ENCODE measurements around the gene ASB1.

The ASB1 gene, protein sequence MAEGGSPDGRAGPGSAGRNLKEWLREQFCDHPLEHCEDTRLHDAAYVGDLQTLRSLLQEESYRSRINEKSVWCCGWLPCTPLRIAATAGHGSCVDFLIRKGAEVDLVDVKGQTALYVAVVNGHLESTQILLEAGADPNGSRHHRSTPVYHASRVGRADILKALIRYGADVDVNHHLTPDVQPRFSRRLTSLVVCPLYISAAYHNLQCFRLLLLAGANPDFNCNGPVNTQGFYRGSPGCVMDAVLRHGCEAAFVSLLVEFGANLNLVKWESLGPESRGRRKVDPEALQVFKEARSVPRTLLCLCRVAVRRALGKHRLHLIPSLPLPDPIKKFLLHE

DNA sequence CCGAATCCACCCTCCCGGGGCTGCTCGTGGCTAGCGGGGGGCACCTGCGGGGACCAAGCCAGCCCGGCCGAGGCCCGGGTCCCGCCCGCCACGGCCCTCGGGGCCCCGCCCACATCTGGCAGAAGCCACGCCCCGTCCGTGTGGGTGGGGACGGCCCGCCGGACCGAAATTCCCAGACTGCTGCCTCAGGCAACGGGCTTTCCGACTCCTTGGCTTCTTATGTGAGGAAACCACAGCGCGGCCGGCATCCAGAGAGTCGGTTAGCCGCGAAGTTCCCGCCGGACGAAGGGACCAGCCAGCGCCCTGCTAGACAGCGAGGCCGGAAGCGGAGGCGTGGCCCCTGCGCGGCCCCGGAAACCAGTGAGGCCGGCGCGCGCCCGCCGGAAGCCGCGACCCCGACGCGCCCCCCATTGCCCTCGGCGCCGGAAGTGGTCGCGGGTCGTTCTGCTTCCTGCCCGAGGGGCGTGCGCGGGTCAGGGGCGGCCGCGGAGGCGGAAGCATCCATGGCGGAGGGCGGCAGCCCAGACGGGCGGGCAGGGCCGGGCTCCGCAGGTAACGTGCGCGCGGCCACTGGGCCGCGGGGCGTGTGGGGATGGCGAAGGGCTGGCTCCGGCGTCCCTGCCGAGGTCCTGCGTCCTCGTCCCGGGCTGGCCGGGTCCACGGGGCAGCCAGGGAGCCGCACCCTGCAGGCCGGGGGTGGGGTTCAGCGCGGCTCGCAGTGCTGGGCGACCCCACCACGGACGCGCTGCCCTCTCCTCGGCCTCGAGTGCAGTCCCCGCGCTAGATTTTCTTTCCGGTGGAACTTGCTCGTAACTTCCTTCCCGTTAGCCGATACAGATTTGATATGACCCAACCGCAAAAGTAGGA, at the start of gene ASB1:
Gene ASB1, plus strand, starts transcription at position 360 of the 867 bp plus-strand sequence. Its CDS starts 144 bp downstream, at position 504.
- DNase-seq: no peak

DNA sequence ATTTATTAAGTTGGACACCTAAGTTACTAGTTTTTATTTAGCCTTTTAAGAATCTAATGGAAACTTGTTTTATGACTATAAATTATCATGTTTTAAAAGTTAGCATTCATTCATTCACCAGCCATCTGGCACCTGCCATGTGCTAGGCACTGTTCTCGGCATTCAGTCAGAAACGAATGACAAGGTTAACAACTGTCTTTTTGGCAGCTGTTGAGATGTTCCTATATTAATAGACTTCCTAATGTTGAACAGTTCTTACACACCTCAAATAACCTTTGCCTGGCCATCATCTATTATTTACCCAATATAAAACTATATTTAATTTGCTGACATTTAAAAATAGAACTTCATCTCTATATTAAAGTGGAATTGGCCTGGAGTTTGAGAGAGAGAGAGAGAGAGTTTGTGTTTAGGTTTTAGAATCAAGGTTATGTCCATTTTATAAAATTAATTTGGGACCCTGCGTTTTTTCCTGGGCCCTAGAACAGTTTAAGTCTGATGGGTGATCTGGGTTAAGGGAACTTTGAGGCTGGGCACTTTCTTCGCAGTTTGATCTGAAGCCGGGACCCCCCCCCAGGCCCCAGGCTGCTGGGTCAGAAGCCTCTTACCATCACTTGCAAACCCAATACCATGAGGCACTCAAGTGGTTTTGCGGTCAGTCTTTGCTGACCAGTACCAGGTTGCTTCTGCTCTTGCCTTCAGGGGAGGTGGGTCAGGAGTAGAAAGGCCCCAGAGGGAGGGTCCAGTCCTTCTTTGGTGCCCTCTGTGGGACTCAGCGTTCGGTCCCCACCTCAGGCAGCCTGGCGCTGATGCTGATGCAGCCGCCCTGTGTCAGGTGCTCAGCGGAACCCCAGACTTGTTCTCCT, 48.3 kb upstream of the ASB1 start:
- no peak for DNase-seq

DNA sequence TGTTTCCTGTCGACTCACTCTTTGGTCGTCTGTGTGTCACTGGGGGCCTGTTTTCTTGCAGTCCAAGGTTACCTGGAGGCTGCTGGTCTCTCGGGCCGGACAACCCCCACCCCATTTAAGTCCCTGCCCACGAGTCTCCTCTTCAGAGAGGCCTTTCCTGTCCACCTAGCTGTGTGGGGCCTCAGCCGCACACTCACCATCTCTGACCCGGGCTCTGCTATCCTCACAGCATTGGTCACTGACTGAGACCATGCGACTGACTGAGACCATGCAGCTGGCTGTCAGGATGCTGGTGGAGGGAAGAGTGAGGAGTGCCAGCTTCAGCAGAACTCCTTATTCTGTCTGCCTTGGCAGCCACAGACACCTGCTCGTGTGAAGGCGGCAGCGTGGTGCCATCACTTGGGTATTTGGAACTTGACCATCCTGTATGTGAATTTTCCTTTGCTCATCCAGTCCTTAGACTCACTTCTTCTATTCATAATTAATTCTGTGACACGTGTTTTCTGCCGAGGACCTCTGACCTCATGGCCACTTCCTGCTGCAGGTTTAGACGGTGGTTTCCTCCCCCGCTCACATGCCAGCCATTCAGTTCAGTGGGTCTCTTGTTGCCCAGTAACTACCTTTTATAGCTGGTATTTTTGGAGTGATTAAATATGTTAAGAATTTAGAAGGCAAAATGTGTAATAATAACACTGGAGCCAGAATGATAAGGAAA, 47.5 kb upstream of the ASB1 start:
- no peak for DNase-seq

DNA sequence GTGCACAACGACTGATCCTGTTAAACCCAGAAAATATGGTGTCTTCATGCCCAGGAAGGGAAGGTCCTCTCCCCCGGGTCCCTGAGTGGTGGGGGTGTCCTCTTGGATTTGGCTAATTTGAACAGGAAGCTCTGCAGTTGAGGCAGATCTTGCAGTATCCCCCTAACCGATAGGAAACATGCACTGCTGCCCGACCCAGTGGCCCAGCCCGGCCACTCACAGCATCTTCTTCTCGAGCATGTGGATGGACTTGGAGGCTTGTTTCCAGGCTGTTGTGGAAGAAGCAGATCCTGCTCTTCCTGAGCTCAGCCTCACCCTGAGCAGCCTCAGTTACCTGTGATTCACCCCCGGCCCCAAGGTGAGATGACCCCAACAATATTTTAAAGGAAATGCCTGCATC, 46.4 kb upstream of the ASB1 start:
- no peak for DNase-seq

DNA sequence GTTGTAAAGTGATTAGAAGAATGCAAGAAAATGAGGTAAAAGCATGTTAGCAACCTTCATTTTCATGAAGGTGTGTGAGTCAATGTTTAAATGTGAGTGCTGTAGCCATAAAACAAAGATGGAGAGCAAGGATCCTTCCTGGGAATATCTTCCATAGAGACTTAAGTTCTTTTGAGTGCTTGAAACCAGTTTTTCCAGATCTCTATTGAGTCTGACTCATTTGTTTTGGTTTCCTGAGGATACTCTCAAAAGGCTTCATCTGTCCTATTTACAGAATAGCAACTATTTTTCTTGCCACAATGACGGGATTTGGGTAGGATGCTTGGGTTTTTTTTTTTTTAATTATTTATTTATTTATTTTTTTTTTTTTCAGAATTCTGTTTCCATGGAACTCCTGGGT, 45.9 kb upstream of the ASB1 start:
- DNase-seq: no peak

DNA sequence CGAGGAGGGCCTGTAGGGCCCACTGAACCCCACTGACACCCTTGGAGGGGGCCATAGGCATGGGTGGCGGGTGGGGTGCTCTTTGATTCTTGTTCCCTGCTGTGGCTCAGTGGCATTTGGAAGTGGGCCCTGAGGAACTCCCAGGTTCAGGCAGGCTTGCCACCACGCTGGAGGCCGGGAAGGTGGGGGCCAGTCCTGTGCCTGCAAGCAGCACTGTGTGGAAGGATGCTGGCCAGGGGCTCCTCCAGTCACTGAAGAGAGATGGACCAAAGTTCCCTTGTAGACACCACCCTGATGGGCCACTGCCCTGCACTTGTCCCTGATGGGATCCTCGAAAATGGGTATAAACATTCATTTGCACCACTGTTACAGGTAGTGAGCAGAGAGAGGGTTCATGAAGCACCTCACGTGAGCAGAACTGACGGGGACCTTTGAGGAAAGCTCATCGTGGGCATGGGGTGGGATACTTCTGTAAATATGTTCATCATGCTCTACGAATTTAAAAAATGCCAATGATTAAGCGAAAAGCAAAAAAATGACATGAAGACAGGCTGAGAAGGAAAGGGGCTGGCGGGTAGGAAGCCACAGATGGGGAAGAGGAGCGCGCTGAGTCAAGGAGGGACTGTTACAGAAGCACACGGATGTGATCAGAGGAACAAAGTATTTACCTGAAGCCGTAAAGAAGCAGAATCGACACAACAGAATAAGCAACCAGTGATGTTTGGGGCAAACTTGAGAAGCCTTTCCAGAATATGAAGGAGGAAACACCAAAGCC, 45.2 kb upstream of the ASB1 start:
- DNase-seq: no peak

DNA sequence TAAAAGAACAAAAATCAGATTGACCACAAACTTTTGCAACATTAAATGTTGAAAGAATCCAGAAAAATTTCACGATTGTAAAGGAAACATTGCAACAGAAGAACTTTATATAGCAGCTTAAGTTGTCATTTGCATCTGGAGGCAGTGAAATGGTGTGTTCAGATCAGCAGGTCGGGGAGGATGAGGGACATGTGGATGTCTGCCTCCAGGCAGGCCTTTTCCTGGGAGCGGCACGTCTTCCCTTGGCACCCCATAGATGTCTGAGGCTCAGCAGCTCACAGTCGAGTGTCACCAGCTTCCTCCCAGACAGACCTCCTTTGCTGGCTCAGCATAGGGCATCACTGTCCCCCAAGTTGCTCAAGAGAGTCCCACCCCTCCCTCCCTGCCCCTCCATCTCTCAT, 44.3 kb upstream of the ASB1 start:
- no peak for DNase-seq

DNA sequence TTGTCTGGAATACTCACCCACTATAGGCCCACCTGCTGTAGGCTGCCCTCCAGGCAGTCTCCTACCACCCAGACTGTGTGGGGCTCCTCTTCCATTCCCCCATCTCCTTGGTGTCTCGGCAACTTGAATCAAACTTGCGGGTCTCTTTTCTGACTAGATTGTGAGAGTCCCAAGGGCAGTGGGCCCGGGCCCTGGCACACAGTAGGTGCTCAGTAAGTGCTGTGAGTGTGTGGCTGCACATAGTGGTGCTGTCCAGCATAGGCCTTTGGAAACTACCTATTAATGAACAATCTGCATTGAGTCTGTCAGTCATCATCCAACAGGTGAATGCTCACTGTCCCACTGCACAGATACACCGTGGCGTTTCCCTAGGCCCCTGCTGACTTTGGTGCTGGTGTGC, 43.6 kb upstream of the ASB1 start:
- DNase-seq: no peak

DNA sequence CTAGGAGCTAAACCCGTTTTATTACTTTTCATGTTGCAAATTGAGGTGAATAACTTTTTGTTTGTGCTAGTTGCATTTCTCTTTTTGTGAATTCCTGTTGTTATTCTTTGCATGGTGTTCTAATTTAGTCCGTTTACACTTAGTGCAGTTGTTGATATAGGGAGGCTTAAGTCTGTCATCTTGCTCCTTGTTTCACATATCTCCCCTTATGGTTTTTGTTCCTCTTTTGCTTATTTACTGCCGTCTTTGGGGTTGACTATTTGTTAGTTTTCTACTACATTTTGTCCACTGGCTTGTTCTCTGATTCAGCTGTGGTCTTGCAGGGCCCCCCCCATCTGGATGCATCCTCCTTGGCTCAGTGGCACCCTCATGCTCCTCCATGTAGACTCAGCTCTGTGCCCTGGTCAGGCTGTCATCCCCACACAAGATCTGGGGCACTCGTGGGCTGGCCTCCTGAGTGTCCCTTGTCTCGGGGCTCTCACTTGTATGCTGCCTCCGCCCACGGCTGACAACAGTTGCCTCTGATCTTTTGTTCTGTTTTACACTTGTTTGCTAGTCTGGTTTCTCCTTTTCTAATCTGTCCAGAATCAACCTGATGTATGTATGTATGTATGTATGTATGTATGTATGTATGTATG, 42.9 kb upstream of the ASB1 start:
- no peak for DNase-seq

DNA sequence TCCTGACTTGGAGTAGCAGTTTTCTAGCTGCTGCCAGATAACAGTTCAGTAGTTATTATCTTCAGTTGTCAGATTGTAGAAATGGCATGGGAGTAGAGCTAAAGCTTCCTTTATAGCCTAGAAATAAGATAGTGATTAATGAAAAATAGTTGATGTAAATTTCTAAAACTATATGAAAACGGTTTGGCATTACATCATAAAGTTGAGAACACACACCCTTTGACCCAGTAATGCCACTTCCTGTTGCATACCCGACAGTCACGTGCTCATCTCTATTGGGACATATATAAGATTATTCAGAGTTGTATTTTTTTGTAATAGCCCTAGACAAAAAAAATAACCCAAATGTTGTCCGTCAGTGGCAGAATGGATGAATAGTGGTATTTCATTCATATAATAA, 39.4 kb upstream of the ASB1 start:
- DNase-seq: no peak

DNA sequence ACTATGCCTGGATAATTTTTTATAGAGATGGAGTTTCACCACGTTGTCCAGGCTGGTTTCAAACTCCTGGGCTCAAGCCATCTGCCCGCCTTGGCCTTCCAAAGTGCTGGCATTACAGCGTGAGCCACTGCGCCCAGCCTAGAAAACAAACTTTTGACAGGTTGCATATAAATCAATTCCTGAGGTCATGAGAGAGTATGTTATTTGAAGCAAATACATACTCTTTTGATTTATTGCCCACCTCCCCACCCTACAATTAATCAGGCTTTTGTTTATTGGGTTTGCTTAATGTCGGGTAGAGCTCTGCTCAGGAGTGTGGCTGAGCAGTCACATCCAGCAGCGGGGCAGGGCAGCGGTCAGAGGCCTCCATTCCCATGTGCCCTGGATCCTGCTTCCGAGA, 37.9 kb upstream of the ASB1 start:
- no peak for DNase-seq

DNA sequence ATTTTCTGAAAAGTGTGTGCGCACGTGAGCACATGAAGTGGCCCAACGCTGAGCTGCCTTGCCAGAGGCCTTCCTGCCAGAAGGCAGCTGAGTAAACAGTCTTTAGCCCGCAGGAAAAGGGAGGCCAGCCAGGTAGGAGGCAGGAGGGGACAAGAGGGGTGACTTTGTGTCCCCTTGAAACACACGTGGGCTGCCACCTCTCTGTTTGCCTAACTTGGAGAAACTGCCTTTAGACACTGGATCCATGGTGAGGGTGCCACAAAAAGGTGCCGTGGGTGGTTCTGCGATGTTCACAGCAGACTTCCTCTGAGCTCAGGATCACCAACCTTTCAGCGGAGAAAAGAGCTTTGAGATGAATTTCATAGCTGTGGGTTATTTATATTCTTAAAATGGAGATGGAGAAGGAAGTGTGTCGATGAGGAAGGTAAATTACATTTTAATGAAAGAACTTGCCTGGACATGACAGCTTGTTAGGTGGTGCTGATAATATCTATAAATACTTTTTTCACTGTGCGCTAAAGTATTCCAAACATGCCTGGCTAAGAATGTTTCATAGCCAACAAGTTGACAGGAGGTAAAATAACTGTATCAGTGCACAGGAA, 36.6 kb upstream of the ASB1 start:
- no peak for DNase-seq

DNA sequence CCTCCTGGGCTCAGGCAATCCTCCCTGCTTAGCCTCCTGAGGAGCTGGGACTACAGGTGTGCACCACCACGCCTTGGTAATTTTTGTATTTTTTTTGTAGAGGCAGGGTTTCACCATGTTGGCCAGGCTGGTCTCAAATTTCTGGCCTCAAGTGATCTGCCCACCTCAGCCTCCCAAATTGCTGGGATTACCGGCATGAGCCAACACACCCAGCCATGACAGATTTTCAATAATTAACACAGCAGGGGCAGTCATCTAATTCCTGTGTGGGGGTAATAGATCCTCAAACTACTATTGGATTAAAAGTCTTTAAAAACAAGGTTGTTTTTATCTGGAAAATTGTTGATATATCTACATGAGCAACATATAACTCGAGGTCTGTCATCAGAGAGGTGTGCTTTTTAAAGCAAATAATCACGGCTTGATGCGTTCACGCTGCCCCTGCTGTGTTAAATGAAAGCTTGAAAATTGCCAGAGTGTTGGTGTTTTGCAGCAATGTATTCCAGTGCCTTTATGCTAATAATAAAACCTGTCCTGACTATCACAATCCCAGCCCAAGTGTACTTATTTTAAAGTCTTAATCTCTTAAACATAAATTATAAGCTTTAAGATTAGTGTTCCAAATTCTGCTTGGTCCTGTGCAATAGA, 35.6 kb upstream of the ASB1 start:
- DNase-seq: no peak

DNA sequence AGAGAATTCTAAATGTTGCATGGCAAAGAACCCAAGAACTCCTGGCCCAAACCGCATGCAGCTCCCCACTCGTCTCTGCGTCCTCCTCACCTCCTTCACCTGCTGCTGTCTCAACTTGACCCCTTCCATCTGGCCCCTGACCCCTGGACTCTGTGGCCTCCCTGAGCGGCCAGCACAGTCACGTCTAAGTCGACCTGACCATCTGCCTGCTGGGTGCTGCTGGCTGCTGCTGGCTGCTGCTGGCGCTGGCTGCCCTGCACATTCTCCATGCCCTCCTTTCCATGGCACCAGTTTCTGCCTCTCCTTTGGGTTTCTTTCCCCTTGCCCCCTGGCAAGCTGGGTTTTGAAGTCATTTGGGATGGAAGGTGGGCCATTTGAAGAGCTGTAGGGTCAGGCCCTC, 30.1 kb upstream of the ASB1 start:
- no peak for DNase-seq

DNA sequence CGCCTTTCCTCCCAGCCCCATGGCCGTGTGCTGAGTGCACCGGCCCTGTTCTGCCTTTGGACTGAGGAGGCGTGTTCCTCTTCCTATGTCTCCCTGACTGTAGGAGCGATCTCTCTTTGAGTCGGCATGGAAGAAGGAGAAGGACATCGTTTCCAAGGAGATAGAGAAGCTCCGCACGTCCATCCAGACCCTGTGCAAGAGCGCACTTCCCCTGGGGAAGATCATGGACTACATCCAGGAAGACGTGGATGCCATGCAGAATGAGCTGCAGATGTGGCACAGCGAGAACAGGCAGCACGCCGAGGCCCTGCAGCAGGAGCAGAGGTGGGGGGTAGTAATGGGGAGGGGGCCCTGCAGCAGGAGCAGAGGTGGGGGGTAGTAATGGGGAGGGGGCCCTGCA, 29.4 kb upstream of the ASB1 start:
- DNase-seq: no peak

DNA sequence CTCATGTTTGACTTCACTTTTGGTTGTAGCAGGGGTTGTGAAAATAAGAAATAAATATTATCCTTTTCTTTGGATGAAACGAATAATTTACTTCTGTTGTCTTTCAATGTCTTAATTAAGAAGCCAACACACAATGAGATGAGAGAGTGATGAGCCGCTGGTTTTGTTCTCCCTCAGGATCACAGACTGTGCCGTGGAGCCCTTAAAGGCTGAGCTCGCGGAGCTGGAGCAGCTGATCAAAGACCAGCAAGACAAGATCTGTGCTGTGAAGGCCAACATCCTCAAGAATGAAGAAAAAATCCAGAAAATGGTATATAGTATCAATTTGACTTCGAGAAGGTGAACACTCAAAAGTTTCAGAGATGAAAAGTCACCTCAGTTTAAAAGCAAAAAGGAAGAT, 28.1 kb upstream of the ASB1 start:
- DNase-seq: no peak

DNA sequence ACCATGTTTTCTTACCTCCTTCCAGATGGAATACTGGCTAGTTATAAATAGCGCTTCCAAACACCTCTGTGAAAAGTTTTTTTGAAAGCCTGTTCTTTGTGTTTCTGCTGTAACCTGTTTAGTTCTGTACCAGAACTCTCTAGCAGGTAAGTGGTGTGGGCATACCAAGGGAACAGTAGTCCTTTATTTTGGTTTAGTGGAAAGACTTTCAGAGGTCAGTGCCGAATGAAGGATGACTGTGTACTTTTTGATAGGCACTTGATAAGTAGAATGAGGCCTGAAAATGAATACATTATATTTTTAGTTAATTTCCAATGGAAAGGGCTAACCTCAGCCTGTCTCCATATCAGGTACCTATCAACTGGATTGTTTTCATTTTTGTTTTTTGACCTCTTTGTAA, 27.6 kb upstream of the ASB1 start:
- DNase-seq: no peak

DNA sequence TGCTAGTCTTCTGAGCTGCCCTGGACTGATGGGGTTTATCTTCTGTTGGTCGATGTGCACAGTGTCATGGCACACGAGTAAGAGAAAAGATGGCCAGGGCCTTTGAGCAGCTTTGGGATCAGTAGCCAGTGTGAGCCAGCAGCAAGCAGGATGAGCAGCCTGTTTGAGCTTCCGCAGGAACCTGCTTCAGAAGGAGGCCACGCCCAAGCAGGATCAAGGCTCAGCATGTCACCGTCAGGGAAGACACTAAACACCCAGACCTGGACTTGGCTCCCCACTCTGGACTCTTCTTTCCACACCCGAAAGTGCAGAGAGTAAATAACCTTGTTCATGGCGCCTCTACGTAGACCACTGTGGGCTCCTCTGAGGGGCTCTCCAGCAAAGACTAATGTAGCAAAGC, 25.2 kb upstream of the ASB1 start:
- no peak for DNase-seq

DNA sequence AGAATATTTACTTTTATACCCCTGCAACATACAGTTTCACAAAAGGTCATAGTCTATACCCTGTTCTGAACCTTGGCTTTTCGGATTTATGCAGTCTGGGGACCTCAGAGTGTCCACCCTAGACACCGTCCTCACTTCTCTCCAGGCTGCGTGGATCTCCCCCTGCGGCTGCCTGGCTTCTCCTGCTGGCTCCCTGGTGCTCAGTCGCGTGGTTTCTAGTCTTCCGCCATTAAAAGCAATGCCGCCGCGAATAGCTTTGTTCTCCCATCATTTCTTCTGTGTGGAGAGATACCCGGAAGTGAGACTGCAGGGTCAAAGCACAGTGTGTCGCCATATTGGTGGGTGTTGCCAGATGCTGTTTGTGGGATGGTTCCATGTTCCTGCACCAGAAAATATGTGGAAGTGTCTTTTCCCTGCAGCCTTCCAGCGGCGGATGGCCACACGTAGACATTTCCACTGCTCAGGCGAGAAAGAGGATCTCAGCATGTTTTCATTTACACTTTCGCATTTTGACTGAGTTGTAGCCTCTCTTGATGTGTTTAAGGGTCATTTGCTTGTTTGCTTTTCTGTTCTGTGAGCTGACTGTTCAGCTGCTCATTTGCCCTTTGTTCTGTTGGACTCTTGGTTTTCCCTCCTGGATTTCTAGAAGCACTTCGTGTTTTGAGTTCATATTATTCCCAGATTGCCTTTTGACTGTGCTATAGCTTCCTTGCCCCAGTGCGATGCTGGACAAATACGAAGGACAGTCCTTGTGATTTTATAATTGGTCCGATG, 22.9 kb upstream of the ASB1 start:
- DNase-seq: no peak
